AG04450 (cell line): Measurements from ENCODE around the gene MCU. TPM values are rescaled to one million over a fixed set of nuclear protein-coding genes. Genes with fewer than 3 reads are reported as not detected.
A peak's percentile ranks its signal among the peaks of the same experiment; 100 is the strongest.
"Not testable (repeated sequence)": the region's sequence is repeated elsewhere in the genome, so short reads cannot be mapped to it uniquely, and the experiment has no call there.

ENCODE experiments used
- CTCF ChIA-PET: fragments of 300-600, 350-600 bp; formaldehyde crosslinking; extraction: SDS; loops from one replicate; lab custom pipeline; 2022; ENCODE audit warnings: antibody characterized with exemption, inconsistent platforms; lab: Charles Lee
- POLR2A ChIA-PET: fragments of 350-600 bp; formaldehyde crosslinking; extraction: SDS; loops from one replicate; lab custom pipeline; 2021; ENCODE audit warnings: antibody characterized with exemption, inconsistent platforms; lab: Yijun Ruan, JAX
- DNase-seq: peaks from one replicate; pipeline ENCODE4 v3.0.0-alpha.2; 2011; ENCODE audit warnings: low read depth, low spot score
- H3K27ac ChIP-seq: one replicate; pipeline ENCODE4 v1.5.1; 2012; ENCODE audit warnings: low read depth, low read length, control low read depth
- H3K27me3 ChIP-seq: one replicate; pipeline ENCODE4 v1.6.0; 2012; ENCODE audit warnings: low read length; ENCODE audit not compliant: control insufficient read depth, insufficient read depth
- H3K4me3 ChIP-seq: 2 replicates; pipeline ENCODE4 v1.5.1; 2011; ENCODE audit warnings: mild to moderate bottlenecking, low read depth, low read length, control low read depth
- H3K9me3 ChIP-seq: 2 replicates; pipeline ENCODE4 v1.5.1; 2012; ENCODE audit warnings: low read length; ENCODE audit not compliant: control insufficient read depth, insufficient read depth
- polyA plus RNA-seq: library from polyadenylated mRNA; depleted of rRNA; stranded (reverse); fragments of >200 nt; gene quantifications from 2 replicates; pipeline ENCODE4 v1.2.3, GENCODE V29; 2011
- TF ChIP-seq, protein P1 (sequence below): IDR thresholded peaks from 2 replicates; pipeline ENCODE4 v1.5.1; 2011; ENCODE audit warnings: low read depth, low read length, control low read depth, inconsistent platforms

The MCU gene
- polyA plus RNA-seq, 1 experiment, result 104 TPM

DNA sequence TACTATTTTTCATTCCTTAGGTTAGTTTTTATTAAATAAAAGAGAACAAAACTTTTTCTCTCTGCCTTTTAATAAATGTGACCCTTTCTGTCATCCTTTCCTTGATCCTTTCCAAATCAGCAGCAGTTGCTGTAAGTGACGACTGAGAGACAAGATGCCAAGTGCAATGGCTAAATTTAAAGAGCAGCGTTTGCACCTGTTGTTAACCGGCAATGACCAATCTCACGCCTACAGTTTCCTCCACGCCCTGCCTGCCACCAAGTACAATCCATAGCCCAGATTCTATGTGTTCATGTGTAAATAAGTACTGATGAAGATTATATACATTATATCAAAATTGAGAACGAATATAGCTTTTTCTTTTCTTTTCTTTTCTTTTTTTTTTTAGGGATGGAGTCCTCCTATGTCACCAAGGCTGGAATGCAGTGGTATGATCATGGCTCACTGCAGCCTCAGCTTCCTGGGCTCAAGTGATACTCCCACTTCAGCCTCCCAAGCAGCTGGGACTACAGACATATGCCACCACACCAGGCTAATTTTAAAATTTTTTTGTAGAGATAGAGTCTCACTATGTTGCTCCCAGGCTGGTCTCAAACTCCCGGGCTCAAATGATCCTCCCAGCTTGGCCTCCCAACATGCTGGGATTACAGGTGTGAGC is 6.5 kb upstream of the MCU start:
- no peak overlapping the region for H3K27ac ChIP-seq
- ChIA-PET CTCF (no interaction called here), POLR2A (no interaction called here)

DNA sequence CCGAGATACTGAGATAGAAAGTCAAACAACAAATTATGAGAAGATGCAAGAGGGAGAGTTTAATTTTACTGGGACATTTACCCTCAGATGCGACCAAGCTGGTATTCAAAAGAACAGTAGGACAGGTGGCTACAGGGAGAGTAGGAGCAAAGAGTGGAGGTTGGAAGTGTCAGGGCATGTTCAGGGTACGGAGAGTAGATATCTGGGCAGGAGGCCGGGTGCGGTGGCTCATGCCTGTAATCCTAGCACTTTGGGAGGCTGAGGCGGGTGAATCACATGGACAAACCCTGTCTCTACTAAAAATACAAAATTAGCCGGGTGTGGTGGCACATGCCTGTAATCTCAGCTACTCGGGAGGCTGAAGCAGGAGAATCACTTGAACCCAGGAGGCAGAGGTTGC is 5.5 kb upstream of the MCU start:
- POLR2A ChIA-PET, result interaction anchor here (0.7 kb wide), 1 partner anchor 73 kb away, joined by 6 read pairs; no protein-coding TSS in a partner anchor
- H3K9me3 ChIP-seq, DNase-seq, H3K27ac ChIP-seq, H3K4me3 ChIP-seq, CTCF ChIA-PET, H3K27me3 ChIP-seq: not testable (repeated sequence)

More for the DNA sequence above, 6.5 kb upstream of the MCU start:
- Histone ChIP-seq H3K27me3 (no peaks in the 10 kb centered on the region), H3K4me3 (no peak overlapping the region), H3K9me3 (no peaks in the 10 kb centered on the region)
- no peak for DNase-seq
- TF ChIP-seq, protein P1, sequence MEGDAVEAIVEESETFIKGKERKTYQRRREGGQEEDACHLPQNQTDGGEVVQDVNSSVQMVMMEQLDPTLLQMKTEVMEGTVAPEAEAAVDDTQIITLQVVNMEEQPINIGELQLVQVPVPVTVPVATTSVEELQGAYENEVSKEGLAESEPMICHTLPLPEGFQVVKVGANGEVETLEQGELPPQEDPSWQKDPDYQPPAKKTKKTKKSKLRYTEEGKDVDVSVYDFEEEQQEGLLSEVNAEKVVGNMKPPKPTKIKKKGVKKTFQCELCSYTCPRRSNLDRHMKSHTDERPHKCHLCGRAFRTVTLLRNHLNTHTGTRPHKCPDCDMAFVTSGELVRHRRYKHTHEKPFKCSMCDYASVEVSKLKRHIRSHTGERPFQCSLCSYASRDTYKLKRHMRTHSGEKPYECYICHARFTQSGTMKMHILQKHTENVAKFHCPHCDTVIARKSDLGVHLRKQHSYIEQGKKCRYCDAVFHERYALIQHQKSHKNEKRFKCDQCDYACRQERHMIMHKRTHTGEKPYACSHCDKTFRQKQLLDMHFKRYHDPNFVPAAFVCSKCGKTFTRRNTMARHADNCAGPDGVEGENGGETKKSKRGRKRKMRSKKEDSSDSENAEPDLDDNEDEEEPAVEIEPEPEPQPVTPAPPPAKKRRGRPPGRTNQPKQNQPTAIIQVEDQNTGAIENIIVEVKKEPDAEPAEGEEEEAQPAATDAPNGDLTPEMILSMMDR, result no peak

DNA sequence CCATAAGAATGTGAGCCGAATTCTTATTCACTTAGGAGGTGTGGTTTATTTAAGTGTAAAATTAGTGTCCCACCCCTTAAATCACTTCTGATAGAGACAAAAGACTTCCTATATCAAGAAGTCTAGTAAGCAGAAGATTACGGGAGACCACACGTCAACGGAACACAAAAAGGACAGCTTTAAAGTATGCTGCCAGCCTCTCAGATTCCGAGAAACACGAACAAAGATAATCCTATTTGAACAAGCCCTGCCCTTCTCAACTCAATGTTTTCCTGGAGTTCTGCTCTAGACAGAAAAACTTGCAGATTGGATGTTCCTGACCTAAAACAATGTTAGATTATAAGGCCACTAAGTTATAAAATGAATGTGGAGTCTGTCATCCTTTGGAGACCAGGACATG is 4.9 kb upstream of the MCU start:
- ChIA-PET CTCF (no interaction called here), POLR2A (no interaction called here)
- TF ChIP-seq, protein P1, result no peak
- H3K4me3 ChIP-seq, result no peak overlapping the region
- H3K27me3 ChIP-seq, result no peaks in the 10 kb centered on the region
- no peaks in the 10 kb centered on the region for H3K9me3 ChIP-seq
- no peak overlapping the region for H3K27ac ChIP-seq
- no peak for DNase-seq

DNA sequence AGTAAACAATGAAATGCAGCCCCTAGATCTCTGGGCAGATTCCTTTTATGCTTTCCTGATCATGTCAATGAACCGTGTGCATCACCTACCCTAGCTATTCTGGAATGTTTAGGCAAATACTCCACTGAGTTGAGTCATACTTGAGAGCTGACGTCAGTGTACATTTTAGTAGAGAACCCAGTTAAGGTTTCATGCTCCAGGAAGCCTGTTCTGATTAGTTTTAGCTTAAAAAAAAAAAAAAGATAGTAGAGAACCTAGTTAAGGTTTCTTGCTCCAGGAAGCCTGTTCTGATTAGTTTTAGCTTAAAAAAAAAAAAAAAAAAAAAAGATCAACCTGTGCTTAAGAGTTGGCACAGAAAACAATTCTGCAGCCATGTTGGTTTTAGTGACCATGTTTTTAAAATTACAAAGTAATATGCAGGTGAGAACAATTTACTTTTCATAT is 3.7 kb upstream of the MCU start:
- Histone ChIP-seq H3K27ac (no peak overlapping the region), H3K4me3 (no peak overlapping the region), H3K27me3 (no peaks in the 10 kb centered on the region), H3K9me3 (no peaks in the 10 kb centered on the region; the same call in 1 of the 2 replicates)
- ChIA-PET CTCF (interaction anchor here (0.6 to 0.9 kb wide), 3 partner anchors 146 to 352 kb away, joined by 3 to 7 read pairs (median 3); no protein-coding TSS in a partner anchor), POLR2A (interaction anchor here (0.6 to 1.1 kb wide), 4 partner anchors 12 to 358 kb away, joined by 3 to 6 read pairs (median 4); partner anchors contain the start of gene MICU1)
- DNase-seq, result peak; percentile 66
- TF ChIP-seq, protein P1, result no peak

DNA sequence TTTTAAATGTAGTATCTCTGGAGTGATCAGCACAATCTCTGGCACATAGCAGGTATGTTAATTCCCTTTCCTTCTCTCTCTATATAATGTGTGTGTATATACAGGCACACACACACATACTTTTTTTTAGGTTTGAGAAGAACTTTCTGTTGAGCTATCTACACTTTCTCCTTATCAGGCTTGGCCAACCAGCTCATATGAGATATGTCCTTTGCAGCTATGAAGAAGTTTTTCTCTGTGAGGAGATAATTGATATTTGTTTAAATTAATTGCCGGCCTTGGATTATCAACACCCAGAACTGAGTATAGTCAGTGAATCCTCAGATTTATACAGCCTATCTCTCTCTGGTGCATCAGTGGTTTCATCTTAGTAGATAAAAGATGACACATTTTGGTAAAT is 2.3 kb upstream of the MCU start:
- POLR2A ChIA-PET, result no interaction called here
- H3K9me3 ChIP-seq, result no peaks in the 10 kb centered on the region; the same call in 1 of the 2 replicates
- no peak for DNase-seq
- CTCF ChIA-PET, result interaction anchor here (1.0 kb wide), 1 partner anchor 144 kb away, joined by 3 read pairs; no protein-coding TSS in a partner anchor
- H3K27me3 ChIP-seq, result no peaks in the 10 kb centered on the region
- no peak overlapping the region for H3K4me3 ChIP-seq
- H3K27ac ChIP-seq, result no peak overlapping the region
- TF ChIP-seq, protein P1, result no peak
